HG03469 (cell line): Measurements from ENCODE around the gene CAGE1.
"Not testable (repeated sequence)": the region's sequence is repeated elsewhere in the genome, so short reads cannot be mapped to it uniquely, and the experiment has no call there.

Source experiments
- ATAC-seq: cut with Tn5 transposase; IDR thresholded peaks from one replicate; pipeline ENCODE4 v1.9.1; 2021; ENCODE audit warnings: mild to moderate bottlenecking, moderate library complexity, moderate number of reproducible peaks; ENCODE audit not compliant: unreplicated experiment

Gene CAGE1

DNA sequence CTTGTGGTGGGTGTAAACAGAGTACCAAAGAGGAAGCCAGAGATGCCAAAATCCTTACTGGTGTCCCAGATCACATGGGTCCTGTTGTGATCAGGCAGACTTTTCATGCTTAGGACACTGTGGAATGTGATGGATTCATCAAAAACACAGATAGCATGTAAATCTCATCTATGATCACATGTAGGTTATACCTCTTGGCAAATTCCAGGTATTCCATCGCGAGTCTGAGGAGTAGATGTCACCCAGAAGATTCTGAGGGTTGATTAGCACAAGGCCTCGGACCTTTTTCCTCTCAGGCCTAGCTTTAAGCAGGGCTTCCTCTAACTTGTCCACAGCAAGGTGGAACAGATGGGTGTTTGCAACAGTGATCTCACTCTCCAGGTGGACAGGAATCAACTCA is 48.3 kb downstream of the CAGE1 start:
- no peak for ATAC-seq

DNA sequence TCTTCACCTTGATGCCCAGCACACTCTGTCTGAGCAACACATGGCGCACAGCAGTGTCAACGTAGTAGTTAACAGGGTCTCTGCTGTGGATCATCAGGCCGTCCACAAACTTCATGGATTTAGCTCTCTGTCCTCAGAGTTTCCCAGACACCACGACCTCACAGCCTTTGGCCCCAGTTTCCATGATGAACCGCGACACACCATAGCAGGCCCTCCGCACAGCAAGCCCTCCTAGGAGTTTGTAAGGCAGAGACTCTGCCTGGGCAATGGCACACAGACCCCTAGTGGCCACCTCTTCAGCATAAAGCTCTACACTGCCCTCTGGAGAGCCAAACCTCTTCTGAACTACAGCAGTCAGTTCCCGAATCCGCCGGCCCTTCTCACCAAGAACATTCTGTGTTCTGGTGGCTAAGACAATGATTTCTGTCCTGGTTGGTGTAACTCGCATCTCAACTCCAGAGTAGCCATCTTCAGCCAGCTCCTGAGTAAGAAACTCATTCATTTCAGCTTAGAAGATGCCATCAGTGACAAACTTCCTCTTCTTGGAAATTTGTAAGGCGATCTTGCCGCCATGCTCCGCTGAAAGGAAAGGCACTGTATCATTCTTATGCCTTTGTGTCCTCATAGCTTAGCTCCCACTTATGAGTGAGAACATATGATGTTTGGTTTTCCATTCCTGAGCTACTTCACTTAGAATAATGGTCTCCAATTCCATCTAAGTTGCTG is 50.4 kb downstream of the CAGE1 start:
- ATAC-seq, result not testable (repeated sequence)

DNA sequence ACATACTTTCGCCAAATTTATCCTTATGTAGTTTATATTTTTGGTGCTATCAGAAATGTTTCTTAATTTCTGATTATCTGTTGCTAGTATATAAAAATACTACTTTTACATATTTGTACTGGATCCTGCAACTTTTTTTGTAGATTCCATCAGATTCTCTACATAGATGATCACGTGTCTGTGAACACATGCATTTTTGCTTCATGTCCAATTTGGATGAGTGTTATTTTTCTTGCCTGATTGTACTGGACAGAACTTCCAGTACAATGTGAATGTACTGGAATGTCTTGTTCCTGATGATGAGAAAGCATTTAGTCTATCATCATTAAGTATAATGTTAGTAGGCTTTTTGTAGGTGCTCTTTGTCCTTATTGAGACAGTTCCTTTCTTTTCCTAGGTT is 51.5 kb downstream of the CAGE1 start:
- no peak for ATAC-seq

DNA sequence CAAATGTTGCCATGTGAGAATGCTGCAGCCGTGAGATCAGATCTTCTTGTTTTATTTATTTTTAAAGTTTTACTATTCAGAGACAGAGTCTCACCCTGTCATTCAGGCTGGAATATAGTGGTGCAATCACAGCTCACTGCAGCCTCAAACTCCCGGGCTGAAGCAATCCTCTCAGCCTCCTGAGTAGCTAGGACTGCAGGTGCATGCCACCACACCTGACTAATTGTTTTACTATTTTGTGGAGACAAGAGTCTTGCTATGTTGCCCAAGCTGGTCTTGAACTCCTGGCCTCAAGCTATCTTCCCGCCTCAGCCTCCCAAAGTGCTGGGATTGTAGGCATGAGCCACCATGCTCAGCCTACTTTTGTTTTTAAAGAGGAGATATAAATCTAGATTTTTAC is 54.0 kb downstream of the CAGE1 start:
- ATAC-seq, result no peak

DNA sequence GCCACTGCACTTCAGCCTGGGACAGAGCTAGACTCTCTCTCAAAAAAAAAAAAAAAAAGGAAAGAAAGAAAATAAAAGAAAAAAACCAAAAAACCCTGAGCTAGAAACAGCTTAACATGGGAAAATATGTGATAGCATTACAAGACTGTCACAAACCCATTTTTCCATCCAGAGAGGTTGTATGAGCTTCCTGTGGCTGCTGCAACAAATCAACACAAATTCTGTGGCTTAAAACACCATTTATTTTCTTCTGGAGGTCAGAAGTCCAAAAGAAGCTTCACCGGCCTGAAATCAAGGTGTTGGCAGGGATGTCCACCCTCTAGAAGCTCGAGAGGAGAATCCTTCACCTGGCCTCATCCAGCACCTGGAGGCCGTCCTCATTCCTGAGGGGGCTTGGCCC is 54.9 kb downstream of the CAGE1 start:
- no peak for ATAC-seq

DNA sequence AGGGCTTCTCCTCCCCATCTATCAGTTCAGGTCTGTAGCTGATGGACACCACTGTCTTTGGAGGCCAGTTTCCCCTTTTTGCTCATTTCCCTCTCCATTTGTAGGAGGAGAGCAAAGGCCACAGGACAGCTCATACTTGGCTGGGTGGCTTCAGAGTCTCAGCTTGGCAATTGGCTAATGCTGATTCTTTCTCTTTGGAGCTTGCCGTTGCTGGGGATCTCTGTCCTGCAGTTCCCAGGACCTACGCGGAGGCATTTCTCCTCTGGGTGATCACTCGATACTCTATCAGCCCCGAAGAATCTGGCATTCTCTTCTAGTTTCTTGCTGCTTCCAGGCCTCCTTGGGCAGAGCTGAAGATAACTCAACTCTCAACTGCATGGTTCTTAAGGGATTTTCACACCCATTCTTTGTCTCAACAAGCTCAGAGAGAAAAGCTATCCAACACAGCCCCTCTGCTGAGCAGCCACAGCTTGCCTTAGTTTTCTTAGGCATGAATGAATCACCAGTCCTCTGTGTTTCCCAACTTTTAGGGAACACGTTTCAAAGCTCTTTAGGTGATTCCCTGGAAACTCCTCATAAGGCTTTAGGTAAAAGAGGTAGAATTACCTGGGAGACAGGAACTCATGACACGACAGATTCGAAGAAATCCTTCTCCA is 57.3 kb downstream of the CAGE1 start:
- no peak for ATAC-seq

DNA sequence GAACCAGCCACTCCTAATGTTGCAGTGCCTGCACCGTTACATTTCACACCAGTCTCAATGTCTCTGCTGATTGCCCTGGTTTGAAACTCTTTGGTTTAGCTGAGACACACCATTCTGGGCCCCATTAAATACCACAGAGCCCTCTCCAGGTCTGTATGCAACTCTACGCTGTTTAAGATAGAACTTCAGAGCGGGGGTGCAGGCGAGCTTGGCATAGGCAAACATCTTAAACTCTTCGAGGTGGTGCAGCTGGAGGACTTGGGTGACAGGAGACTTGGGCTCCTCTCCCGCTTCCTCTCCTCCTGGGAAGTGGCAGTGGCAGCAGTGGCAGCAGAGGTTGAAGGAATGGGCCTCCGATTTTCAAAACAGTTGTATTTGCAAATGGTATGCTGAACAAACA is 58.1 kb downstream of the CAGE1 start:
- no peak for ATAC-seq

DNA sequence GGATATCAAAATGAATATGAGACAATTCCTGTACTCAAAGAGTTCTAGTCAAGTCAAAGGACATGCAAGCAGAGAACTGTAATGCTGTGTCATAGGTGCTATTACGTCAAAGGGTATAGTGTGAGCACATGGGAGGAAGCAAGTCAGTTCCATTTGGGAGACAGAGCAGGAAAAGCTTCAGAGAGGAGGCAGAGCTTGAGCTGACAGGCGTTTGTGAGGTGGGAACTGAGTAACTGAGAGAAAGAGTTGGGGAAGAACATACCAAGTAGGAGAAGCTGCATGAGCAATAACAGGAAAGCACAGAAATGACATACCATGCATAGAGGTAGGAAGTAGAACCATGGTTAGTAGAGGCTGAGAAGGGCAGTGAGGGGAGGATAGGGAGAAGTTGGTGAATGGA is 61.3 kb downstream of the CAGE1 start:
- no peak for ATAC-seq

DNA sequence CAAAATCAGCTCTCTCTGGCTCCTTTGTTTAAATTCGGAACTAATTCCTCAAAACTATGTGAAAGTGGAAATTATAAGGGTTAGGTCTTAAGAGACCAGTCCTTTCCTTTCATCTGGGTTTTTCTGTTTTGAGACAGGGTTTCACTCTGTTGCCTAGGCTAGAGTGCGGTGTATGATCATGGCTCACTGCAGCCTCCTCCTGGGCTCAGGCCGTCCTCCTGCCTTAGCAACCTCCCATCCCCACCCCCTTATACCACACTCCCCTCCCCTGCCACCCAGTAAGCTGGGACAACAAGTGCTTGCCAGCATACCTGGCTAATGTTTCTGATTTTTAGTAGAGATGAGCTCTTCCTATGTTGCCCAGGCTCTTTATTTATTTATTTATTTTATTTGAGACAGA is 63.8 kb downstream of the CAGE1 start:
- ATAC-seq, result no peak

DNA sequence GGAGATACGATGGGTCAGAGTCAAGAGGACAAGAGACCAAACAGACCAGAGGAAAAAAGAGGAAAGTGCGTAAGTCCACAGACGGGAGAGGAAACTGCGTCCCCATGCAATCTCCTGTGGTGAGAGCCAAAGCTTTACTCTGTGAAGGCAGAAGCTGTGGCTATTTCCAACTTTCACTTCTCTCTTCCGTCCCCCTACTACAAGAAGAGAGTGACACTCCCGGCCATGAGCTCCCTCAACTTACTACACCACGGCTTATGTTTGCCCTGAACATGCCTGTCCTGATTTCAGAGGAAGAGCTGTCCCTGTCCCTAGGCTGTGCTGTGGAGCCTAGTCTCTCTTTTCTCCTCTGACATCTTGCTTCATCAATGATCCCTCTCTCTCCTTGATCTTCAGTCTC is 65.0 kb downstream of the CAGE1 start:
- ATAC-seq, result no peak

DNA sequence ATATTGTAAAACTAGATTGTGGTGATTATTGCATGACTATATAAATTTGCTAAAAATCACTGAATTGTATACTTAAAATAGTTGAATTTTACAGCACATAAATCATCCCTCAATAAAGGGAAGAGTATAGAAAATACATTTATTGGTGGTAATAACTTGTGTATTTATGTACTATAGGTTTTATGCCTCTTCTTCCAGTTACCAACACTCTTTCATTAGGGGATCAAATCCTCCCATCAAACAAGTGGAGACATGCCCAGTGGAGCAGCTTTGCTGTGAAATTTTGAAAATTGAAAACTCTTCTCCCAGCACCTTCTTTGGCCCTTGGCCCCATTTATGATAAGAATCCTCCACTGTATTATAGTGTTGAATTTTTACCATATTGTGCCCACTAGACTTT is 66.5 kb downstream of the CAGE1 start:
- no peak for ATAC-seq

DNA sequence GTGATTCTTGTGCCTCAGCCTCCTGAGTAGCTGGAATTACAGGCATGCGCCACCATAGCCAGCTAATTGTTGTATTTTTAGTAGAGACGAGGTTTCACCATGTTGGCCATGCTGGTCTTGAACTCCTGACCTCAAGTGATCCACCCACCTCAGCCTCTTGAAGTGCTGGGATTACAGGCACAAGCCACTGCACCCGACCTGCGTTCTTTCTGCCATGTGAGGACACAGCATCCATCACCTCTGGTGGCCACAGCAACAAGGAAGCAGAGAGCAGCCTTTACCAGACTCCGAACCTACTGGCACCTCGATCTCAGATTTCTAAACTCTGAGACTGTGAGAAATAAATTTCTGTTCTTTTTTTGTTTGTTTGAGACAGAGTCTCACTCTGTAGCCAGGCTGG is 67.7 kb downstream of the CAGE1 start:
- ATAC-seq, result not testable (repeated sequence)

DNA sequence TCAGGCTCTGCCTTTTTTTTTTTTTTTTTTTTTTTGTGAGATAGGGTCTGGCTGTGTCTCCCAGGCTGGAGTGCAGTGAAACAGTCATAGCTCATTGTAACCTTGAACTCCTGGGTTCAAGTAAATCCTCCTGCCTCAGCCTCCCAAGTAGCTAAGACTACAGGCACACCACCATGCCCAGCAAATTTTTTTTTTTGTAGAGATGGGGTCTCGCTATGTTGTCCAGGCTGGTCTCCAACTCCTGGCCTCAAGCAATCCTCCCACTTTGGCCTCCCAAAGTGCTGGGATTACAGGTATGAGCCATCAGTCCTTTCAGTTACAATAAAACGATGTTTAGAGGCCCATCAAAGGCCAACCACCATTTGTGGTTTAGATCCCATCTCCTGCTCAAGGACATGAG is 70.1 kb downstream of the CAGE1 start:
- ATAC-seq, result not testable (repeated sequence)

DNA sequence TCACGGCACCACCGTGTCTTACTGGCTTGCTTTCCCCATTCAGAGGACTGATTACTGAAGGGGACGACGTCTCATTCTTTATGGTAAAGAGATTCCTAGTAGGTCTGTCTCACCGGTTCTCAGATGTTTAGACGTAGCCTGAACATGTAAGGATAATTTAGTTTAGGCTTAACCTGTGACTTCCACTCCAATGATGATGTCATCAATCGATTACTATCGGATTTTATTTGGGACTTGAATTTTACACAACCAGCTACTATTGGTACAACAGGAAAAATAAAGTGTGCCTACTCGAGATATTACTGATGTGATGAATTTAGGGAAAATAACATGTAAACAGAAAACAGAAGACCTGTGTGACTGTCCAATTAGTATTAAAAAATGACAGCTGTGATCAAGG is 72.0 kb downstream of the CAGE1 start:
- no peak for ATAC-seq

DNA sequence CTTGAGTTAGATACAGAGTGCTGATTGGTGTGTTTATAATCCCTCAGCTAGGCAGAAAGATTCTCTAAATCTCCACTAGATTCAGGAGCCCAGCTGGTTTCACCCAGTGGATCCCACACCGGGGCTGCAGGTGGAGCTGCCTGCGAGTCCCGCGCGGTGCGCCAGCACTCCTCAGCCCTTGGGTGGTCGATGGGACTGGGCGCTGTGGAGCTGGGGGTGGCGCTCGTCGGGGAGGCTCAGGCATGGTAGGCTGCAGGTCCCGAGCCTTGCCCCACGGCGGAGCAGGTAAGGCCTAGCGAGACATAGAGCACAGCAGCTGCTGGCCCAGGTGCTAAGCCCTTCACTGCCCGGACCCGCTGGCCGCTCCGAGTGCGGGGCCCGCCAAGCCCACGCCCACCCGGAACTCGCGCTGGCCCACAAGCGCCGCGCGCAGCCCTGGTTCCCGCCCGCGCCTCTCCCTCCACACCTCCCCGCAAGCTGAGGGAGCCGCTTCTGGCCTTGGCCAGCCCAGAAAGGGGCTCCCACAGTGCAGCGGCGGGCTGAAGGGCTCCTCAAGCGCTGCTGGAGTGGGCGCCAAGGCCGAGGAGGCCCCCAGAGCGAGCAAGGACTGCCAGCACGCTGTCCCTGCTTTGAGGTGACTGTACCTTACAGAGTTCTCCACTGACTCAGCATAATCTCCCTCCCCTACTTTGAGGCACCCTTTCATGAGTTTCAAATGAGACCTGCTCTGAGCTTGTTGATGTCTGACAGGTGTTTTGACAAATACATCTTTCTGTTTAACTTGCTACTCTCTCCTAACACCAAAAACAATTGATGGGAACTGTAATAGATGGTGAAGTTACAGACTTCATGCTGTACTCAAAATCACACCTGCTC is 72.6 kb downstream of the CAGE1 start:
- no peak for ATAC-seq

DNA sequence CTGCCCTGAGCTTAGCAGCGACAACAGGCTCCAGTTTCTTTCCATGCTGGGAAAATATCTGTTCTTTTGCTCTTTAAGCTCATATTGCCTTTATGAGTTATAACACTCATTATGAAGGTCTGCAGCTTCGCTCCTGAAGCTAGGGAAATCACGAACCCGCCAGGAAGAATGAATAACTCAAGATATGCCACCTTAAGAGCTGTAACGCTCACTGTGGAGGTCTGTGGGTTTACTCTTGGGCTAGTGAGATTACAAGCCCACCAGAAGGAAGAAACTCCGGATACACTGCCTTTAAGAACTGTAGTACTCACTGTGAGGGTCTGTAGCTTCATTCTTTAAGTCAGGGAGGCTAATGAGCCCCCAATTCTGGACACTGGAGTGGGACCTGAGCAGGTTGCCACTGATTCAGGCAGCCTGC is 73.6 kb downstream of the CAGE1 start:
- no peak for ATAC-seq

DNA sequence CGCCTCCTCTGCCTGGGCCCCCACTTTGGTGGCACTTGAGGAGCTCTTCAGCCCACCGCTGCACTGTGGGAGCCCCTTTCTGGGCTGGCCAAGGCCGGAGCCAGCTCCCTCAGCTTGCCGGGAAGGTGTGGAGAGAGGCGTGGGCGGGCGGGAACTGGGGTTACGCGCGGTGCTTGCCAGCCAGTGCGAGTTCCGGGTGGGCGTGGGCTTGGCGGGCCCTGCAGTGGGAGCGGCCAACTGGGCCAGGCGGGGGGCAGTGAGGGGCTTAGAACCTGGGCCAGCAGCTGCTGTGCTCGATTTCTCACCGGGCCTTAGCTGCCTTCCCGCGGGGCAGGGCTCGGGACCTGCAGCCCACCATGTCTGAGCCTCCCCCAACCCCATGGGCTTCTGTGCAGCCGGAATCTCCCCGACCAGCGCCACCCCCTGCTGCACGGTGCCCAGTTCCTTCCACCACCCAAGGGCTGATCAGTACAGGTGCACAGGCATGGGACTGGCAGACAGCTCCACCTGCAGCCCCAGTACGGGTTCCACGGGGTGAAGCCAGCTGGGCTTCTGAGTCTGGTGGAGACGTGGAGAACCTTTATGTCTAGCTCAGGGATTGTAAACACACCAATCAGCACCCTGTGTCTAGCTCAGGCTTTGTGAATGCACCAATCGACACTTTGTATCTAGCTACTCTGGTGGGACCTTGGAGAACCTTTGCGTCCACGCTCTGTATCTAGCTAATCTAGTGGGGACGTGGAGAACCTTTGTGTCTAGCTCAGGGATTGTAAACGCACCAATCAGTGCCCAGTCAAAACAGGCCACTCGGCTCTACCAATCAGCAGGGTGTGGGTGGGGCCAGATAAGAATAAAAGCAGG is 74.2 kb downstream of the CAGE1 start:
- ATAC-seq, result not testable (repeated sequence)

DNA sequence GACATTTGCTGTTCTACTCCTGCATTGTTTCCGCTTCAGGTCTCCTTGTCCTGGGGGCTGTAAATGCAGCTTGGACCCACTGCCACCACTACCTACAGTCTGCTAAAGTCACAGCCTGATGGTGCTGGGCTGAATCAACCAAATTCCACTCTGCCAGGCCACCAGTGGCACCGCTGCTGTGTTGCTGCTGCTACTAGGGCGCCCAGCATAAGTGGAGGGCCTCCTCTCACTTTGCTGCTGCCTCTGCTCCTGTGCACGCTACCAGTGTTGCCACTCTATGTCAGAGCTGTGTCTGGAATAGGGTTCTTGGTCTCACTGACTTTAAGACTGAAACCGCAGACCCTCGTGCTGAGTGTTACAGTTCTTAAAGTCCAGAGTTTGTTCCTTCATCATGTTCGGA is 75.1 kb downstream of the CAGE1 start:
- no peak for ATAC-seq

DNA sequence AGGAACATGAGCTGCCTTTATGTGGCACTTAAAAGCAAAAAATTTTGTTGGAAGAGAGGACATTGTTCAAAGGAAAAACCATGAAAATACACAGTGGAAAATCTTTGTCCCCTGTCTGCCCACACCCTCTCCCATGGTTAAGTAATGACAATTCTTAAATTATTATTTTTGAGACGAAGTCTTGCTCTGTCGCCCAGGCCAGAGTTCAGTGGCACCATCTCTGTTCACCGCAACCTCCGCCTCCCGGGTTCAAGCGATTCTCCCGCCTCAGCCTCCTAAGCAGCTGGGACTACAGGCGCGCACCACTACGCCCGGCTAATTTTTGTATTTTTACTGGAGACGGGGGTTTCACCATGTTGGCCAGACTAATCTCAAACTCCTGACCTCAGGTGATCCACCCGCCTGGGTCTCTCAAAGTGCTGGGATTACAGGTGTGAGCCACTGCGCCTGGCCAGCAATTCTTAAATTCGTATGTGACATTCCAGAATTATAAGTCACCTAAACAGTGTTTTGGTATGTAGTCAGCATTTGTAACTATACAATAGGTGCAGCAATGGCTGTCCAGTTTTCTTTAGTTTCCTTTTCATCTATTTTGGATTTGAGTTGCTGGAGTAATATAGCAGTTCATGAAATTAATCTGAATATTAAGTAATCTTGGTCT is 75.9 kb downstream of the CAGE1 start:
- ATAC-seq, result no peak
